ENCODE results near the gene GALNT14. TPM values are rescaled to one million over a fixed set of nuclear protein-coding genes. Genes with fewer than 3 reads are reported as not detected.
"Not testable (repeated sequence)": the region's sequence is repeated elsewhere in the genome, so short reads cannot be mapped to it uniquely, and the experiment has no call there.

GALNT14 gene
- polyA plus RNA-seq (2013, experiment 1 of 2) = 5.6 TPM
- polyA plus RNA-seq (2013, experiment 2 of 2) = 5.4 TPM

- Histone ChIP-seq H3K4ac (ENCODE audit: low read depth, low read length) (no peak within 1 kb of the TSS), H3K79me2 (ENCODE audit: control insufficient read depth, insufficient read depth, low read length) (no peaks in the 10 kb centered on the region), H3K36me3 (ENCODE audit: control insufficient read depth, insufficient read depth, low read length) (no peaks in the 10 kb centered on the region), H3K79me1 (ENCODE audit: low read length) (peaks cover 1% of the 10 kb centered on the region), H4K8ac (ENCODE audit: low read depth, low read length) (no peak within 1 kb of the TSS), H3K27me3 (ENCODE audit: insufficient read depth, low read length, poor library complexity) (peaks cover 8% of the 10 kb centered on the region), H3K4me1 (ENCODE audit: control insufficient read depth, low read depth, low read length) (no peaks in the 10 kb centered on the region), H3K27ac (ENCODE audit: low read depth, low read length) (no peak within 1 kb of the TSS), H3K4me2 (ENCODE audit: low read length) (peak within 1 kb of the TSS; percentile 75), H4K5ac (ENCODE audit: low read length) (no peak within 1 kb of the TSS), H2BK15ac (replicated peaks; ENCODE audit: low read depth) (no peak within 1 kb of the TSS), H2BK5ac (ENCODE audit: low read length) (no peak within 1 kb of the TSS), H3K56ac (ENCODE audit: low read length) (peak within 1 kb of the TSS; percentile 82), H3K9ac (ENCODE audit: low read length) (peak within 1 kb of the TSS; percentile 71), H3K18ac (ENCODE audit: low read length) (peak within 1 kb of the TSS; percentile 63), H2BK120ac (ENCODE audit: low read depth, low read length) (no peak within 1 kb of the TSS), H2AK5ac (ENCODE audit: low read length) (no peak within 1 kb of the TSS), H3K4me3 (ENCODE audit: low read length) (peak within 1 kb of the TSS; percentile 50), H3K23ac (ENCODE audit: low read length) (no peak within 1 kb of the TSS)
- WGBS (ENCODE audit: extremely low coverage, insufficient coverage, low lambda C conversion rate) = no CpG with 5 or more reads among the region's 95 CpGs
- DNase-seq = peak; percentile 78
Measured at GRCh38 chr2:31138037-31138962, at the start of gene GALNT14. Gene GALNT14, minus strand, starts transcription at chr2:31138440. Its CDS starts 354 bp downstream, at chr2:31138086.

DNA sequence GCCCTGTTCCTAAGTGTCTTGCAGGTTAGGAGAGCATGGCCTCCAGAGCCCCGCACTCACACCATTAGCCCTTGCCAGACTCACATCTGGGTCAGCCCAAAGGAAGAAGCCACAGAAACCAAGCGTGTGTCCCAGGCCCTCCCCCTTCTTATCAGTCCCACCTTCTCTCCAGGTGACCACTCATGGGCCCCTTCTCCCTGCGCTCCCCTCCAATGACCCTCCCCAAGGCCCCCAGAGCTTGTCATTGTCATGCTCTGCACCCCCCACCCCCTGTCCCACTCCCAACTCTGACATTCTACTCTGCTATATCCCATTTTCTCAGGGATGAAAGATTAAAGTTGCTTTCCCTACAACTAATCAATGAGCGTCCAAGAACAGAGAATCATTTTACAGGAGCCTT lies 48.9 kb upstream of the GALNT14 start:
- Histone ChIP-seq H4K5ac (ENCODE audit: low read length) (no peak overlapping the region), H3K36me3 (ENCODE audit: control insufficient read depth, insufficient read depth, low read length) (no peaks in the 10 kb centered on the region), H2BK15ac (replicated peaks; ENCODE audit: low read depth) (no peak overlapping the region), H3K27ac (ENCODE audit: low read depth, low read length) (no peak overlapping the region), H3K4ac (ENCODE audit: low read depth, low read length) (no peak overlapping the region), H4K8ac (ENCODE audit: low read depth, low read length) (no peak overlapping the region), H2BK5ac (ENCODE audit: low read length) (no peak overlapping the region), H3K56ac (ENCODE audit: low read length) (no peak overlapping the region), H2BK120ac (ENCODE audit: low read depth, low read length) (no peak overlapping the region), H3K79me1 (ENCODE audit: low read length) (no peaks in the 10 kb centered on the region), H3K4me1 (ENCODE audit: control insufficient read depth, low read depth, low read length) (no peaks in the 10 kb centered on the region), H3K23ac (ENCODE audit: low read length) (no peak overlapping the region), H3K18ac (ENCODE audit: low read length) (no peak overlapping the region), H2AK5ac (ENCODE audit: low read length) (no peak overlapping the region), H3K4me2 (ENCODE audit: low read length) (no peak overlapping the region), H3K27me3 (ENCODE audit: insufficient read depth, low read length, poor library complexity) (no peaks in the 10 kb centered on the region), H3K9ac (ENCODE audit: low read length) (no peak overlapping the region), H3K79me2 (ENCODE audit: control insufficient read depth, insufficient read depth, low read length) (no peaks in the 10 kb centered on the region), H3K4me3 (ENCODE audit: low read length) (no peak overlapping the region)
- no peak for DNase-seq
- no CpG with 5 or more reads among the region's 4 CpGs for WGBS (ENCODE audit: extremely low coverage, insufficient coverage, low lambda C conversion rate)

- DNase-seq; H3K56ac ChIP-seq (ENCODE audit: low read length); H3K18ac ChIP-seq (ENCODE audit: low read length); H2BK5ac ChIP-seq (ENCODE audit: low read length); H3K79me2 ChIP-seq (ENCODE audit: control insufficient read depth, insufficient read depth, low read length); H2BK15ac ChIP-seq (replicated peaks; ENCODE audit: low read depth); H3K4ac ChIP-seq (ENCODE audit: low read depth, low read length); H3K4me3 ChIP-seq (ENCODE audit: low read length); H3K27ac ChIP-seq (ENCODE audit: low read depth, low read length); H2BK120ac ChIP-seq (ENCODE audit: low read depth, low read length); H4K8ac ChIP-seq (ENCODE audit: low read depth, low read length); H3K79me1 ChIP-seq (ENCODE audit: low read length); H3K23ac ChIP-seq (ENCODE audit: low read length); H3K27me3 ChIP-seq (ENCODE audit: insufficient read depth, low read length, poor library complexity); H3K36me3 ChIP-seq (ENCODE audit: control insufficient read depth, insufficient read depth, low read length); H2AK5ac ChIP-seq (ENCODE audit: low read length); H3K4me2 ChIP-seq (ENCODE audit: low read length); H3K4me1 ChIP-seq (ENCODE audit: control insufficient read depth, low read depth, low read length); H4K5ac ChIP-seq (ENCODE audit: low read length); H3K9ac ChIP-seq (ENCODE audit: low read length): not testable (repeated sequence)
- no CpG with 5 or more reads among the region's 7 CpGs for WGBS (ENCODE audit: extremely low coverage, insufficient coverage, low lambda C conversion rate)
Measured at GRCh38 chr2:31183973-31184372, 45.7 kb upstream of the GALNT14 start.

GRCh38 chr2:31176742-31177141 lies 38.5 kb upstream of the GALNT14 start:
- Histone ChIP-seq H4K5ac (ENCODE audit: low read length) (no peak overlapping the region), H2AK5ac (ENCODE audit: low read length) (no peak overlapping the region), H2BK5ac (ENCODE audit: low read length) (no peak overlapping the region), H3K4ac (ENCODE audit: low read depth, low read length) (no peak overlapping the region), H3K4me1 (ENCODE audit: control insufficient read depth, low read depth, low read length) (no peaks in the 10 kb centered on the region), H3K56ac (ENCODE audit: low read length) (no peak overlapping the region), H3K79me1 (ENCODE audit: low read length) (no peaks in the 10 kb centered on the region), H3K4me3 (ENCODE audit: low read length) (no peak overlapping the region), H4K8ac (ENCODE audit: low read depth, low read length) (no peak overlapping the region), H2BK120ac (ENCODE audit: low read depth, low read length) (no peak overlapping the region), H3K4me2 (ENCODE audit: low read length) (no peak overlapping the region), H3K79me2 (ENCODE audit: control insufficient read depth, insufficient read depth, low read length) (no peaks in the 10 kb centered on the region), H3K18ac (ENCODE audit: low read length) (no peak overlapping the region), H3K27ac (ENCODE audit: low read depth, low read length) (no peak overlapping the region), H3K9ac (ENCODE audit: low read length) (no peak overlapping the region), H3K27me3 (ENCODE audit: insufficient read depth, low read length, poor library complexity) (no peaks in the 10 kb centered on the region), H3K23ac (ENCODE audit: low read length) (no peak overlapping the region), H3K36me3 (ENCODE audit: control insufficient read depth, insufficient read depth, low read length) (no peaks in the 10 kb centered on the region), H2BK15ac (replicated peaks; ENCODE audit: low read depth) (no peak overlapping the region)
- WGBS (ENCODE audit: extremely low coverage, insufficient coverage, low lambda C conversion rate) = no CpG with 5 or more reads among the region's 10 CpGs
- no peak for DNase-seq

DNA sequence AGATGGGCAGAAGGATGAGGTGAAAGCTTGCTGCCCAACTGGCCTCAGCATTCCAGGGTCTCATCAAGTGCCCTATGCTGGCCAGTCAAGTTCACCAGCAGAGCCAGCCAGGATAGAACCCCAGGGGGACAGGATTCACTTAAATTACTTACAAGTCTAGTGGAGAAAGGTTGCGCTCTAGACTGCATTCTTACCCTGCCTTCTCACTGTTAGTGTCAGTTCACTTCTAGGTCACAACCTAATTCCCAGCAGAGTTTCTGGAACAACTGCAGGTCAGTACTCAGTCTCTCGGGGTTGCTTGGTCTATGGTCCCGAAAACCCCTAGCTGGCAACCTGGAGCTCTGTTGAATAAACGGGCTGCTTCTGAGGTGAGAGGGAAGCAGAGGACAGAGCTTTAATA lies 32.9 kb upstream of the GALNT14 start:
- H3K23ac ChIP-seq (ENCODE audit: low read length) = no peak overlapping the region
- no peak overlapping the region for H3K9ac ChIP-seq (ENCODE audit: low read length)
- H3K4ac ChIP-seq (ENCODE audit: low read depth, low read length) = no peak overlapping the region
- H3K56ac ChIP-seq (ENCODE audit: low read length) = no peak overlapping the region
- no peaks in the 10 kb centered on the region for H3K4me1 ChIP-seq (ENCODE audit: control insufficient read depth, low read depth, low read length)
- no peak overlapping the region for H4K5ac ChIP-seq (ENCODE audit: low read length)
- H3K27me3 ChIP-seq (ENCODE audit: insufficient read depth, low read length, poor library complexity) = no peaks in the 10 kb centered on the region
- no peaks in the 10 kb centered on the region for H3K36me3 ChIP-seq (ENCODE audit: control insufficient read depth, insufficient read depth, low read length)
- DNase-seq = no peak
- H2BK15ac ChIP-seq (replicated peaks; ENCODE audit: low read depth) = no peak overlapping the region
- H3K79me1 ChIP-seq (ENCODE audit: low read length) = no peaks in the 10 kb centered on the region
- H2BK120ac ChIP-seq (ENCODE audit: low read depth, low read length) = no peak overlapping the region
- no peak overlapping the region for H3K27ac ChIP-seq (ENCODE audit: low read depth, low read length)
- no peak overlapping the region for H3K4me3 ChIP-seq (ENCODE audit: low read length)
- H4K8ac ChIP-seq (ENCODE audit: low read depth, low read length) = no peak overlapping the region
- no peaks in the 10 kb centered on the region for H3K79me2 ChIP-seq (ENCODE audit: control insufficient read depth, insufficient read depth, low read length)
- no peak overlapping the region for H3K4me2 ChIP-seq (ENCODE audit: low read length)
- no peak overlapping the region for H3K18ac ChIP-seq (ENCODE audit: low read length)
- no peak overlapping the region for H2AK5ac ChIP-seq (ENCODE audit: low read length)
- H2BK5ac ChIP-seq (ENCODE audit: low read length) = no peak overlapping the region
- no CpG with 5 or more reads among the region's 4 CpGs for WGBS (ENCODE audit: extremely low coverage, insufficient coverage, low lambda C conversion rate)

All from mesendoderm (in vitro differentiated cells).